Gastrocnemius medialis (tissue), 4 donors: ENCODE data around the gene CEBPA.

Experiments used
- CTCF ChIP-seq, 5 experiments: fragments of 450-650 bp in 3 of 5; fragments of 200-600 bp in 2 of 5; sonication (generic) in 2 of 5; IDR thresholded peaks in 4 of 5; conservative IDR thresholded peaks in 1 of 5; 1 replicate in 4 of 5; 2 replicates in 1 of 5; pipeline ENCODE4 v1.5.1; 2016 to 2019; ENCODE audit warnings: antibody characterized with exemption in 5 of 5, mild to moderate bottlenecking in 3 of 5, moderate library complexity in 3 of 5
- POLR2A ChIP-seq, 2 donors: fragments of 450-650 bp; IDR thresholded peaks; one replicate each; pipeline ENCODE4 v1.6.1; 2017; ENCODE audit warnings: antibody characterized with exemption in 2 of 2, mild to moderate bottlenecking in 2 of 2, moderate library complexity in 2 of 2

- TF ChIP-seq CTCF (IDR thresholded peaks at IDR 0.05 in 4 of 5, conservative IDR thresholded peaks at IDR 0.05 in 1 of 5): no peak
- TF ChIP-seq POLR2A (IDR thresholded peaks at IDR 0.05): no peak
Observed at GRCh38 chr19:33339016-33339984, 37.0 kb upstream of the CEBPA start.
